Measurements from ENCODE around the gene LAYN.

The LAYN gene

GRCh38 chr11:111555255-111555654 lies 14.7 kb downstream of the LAYN start:
- in situ Hi-C loops (cut with MboI; ENCODE audit: low sequenced_read_pairs, unreplicated experiment), result no loop called here

GRCh38 chr11:111557425-111558111 lies 17.0 kb downstream of the LAYN start:
- in situ Hi-C loops (cut with MboI; ENCODE audit: low sequenced_read_pairs, unreplicated experiment), result no loop called here
- DNase-seq (ENCODE audit: low spot score), result no peak

More at GRCh38 chr11:111555255-111555654, 14.7 kb downstream of the LAYN start:
- DNase-seq (ENCODE audit: low spot score), result no peak
- TF ChIP-seq, protein P1, sequence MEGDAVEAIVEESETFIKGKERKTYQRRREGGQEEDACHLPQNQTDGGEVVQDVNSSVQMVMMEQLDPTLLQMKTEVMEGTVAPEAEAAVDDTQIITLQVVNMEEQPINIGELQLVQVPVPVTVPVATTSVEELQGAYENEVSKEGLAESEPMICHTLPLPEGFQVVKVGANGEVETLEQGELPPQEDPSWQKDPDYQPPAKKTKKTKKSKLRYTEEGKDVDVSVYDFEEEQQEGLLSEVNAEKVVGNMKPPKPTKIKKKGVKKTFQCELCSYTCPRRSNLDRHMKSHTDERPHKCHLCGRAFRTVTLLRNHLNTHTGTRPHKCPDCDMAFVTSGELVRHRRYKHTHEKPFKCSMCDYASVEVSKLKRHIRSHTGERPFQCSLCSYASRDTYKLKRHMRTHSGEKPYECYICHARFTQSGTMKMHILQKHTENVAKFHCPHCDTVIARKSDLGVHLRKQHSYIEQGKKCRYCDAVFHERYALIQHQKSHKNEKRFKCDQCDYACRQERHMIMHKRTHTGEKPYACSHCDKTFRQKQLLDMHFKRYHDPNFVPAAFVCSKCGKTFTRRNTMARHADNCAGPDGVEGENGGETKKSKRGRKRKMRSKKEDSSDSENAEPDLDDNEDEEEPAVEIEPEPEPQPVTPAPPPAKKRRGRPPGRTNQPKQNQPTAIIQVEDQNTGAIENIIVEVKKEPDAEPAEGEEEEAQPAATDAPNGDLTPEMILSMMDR (IDR thresholded peaks at IDR 0.05; ENCODE audit: borderline replicate concordance, control extremely low read depth, extremely low read depth, insufficient read depth, missing control alignments), result no peak

GRCh38 chr11:111559800-111560464 lies 19.4 kb downstream of the LAYN start:
- TF ChIP-seq, protein P1 (IDR thresholded peaks at IDR 0.05; ENCODE audit: borderline replicate concordance, control extremely low read depth, extremely low read depth, insufficient read depth, missing control alignments), result no peak
- in situ Hi-C loops (cut with MboI; ENCODE audit: low sequenced_read_pairs, unreplicated experiment), result no loop called here
- DNase-seq (ENCODE audit: low spot score), result no peak

More at GRCh38 chr11:111557425-111558111, 17.0 kb downstream of the LAYN start:
- TF ChIP-seq, protein P1 (IDR thresholded peaks at IDR 0.05; ENCODE audit: borderline replicate concordance, control extremely low read depth, extremely low read depth, insufficient read depth, missing control alignments), result no peak

GRCh38 chr11:111560800-111561199 lies 20.3 kb downstream of the LAYN start:
- no peak for DNase-seq (ENCODE audit: low spot score)
- in situ Hi-C loops (cut with MboI; ENCODE audit: low sequenced_read_pairs, unreplicated experiment), result no loop called here
- TF ChIP-seq, protein P1 (IDR thresholded peaks at IDR 0.05; ENCODE audit: borderline replicate concordance, control extremely low read depth, extremely low read depth, insufficient read depth, missing control alignments), result no peak

DNA sequence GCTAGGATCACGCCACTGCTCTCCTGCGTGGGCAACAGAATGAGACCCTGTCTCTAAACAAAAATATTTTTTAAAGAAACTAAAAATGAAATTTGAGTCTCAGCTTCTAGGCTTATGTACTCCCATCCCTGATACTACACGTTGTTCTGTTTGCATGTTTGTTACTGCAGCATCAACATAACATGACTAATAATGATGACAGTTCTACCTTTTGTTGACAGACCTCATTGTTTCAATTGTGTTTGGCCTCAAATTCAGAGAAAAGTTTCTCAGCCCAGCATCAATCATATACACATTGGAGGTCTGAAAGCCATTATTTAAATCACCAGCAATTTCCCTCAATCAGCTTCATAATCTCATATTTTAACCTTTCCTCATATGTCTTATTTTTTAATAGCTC lies 20.8 kb downstream of the LAYN start:
- in situ Hi-C loops (cut with MboI; ENCODE audit: low sequenced_read_pairs, unreplicated experiment), result no loop called here
- TF ChIP-seq, protein P1 (IDR thresholded peaks at IDR 0.05; ENCODE audit: borderline replicate concordance, control extremely low read depth, extremely low read depth, insufficient read depth, missing control alignments), result no peak
- no peak for DNase-seq (ENCODE audit: low spot score)

- TF ChIP-seq, protein P1 (IDR thresholded peaks at IDR 0.05; ENCODE audit: borderline replicate concordance, control extremely low read depth, extremely low read depth, insufficient read depth, missing control alignments), result no peak
- DNase-seq (ENCODE audit: low spot score), result no peak
- in situ Hi-C loops (cut with MboI; ENCODE audit: low sequenced_read_pairs, unreplicated experiment), result no loop called here
These were observed 21.3 kb downstream of the LAYN start for GRCh38 chr11:111561791-111562325.
